Measurements from ENCODE around the gene CTXN1. TPM values are rescaled to one million over a fixed set of nuclear protein-coding genes. Genes with fewer than 3 reads are reported as not detected.

CTXN1 gene
- total and polyA plus RNA-seq, 2 donors (not counting 1 experiment from before 2014, with no cell fraction given) = not detected

- 26% methylated on average over 6 of the region's 6 CpGs for WGBS (ENCODE audit: insufficient coverage)
- H3K36me3 ChIP-seq (replicated peaks in 1 of 2; ENCODE audit: control extremely low read depth in 1 of 2, control insufficient read depth in 1 of 2, extremely low read depth in 1 of 2, insufficient read depth in 2 of 2, low read length in 1 of 2) = peaks cover 0 to 22% of the 10 kb centered on the region in 2 experiments
- no peak for ATAC-seq (ENCODE audit: low read depth)
Observed at GRCh38 chr19:7959211-7959610, 33.3 kb upstream of the CTXN1 start.

GRCh38 chr19:7955696-7956095 lies 29.8 kb upstream of the CTXN1 start:
- H3K27me3 Mint-ChIP-seq = no peaks in the 10 kb centered on the region
- Histone ChIP-seq H2AFZ (ENCODE audit: insufficient read depth, low read depth, low read length, poor library complexity, severe bottlenecking) (no peak overlapping the region), H3K4me2 (replicated peaks; ENCODE audit: low read depth, low read length, poor library complexity, severe bottlenecking) (no peak overlapping the region), H3K36me3 (replicated peaks in 1 of 2; ENCODE audit: control extremely low read depth in 1 of 2, control insufficient read depth in 1 of 2, extremely low read depth in 1 of 2, insufficient read depth in 2 of 2, low read length in 1 of 2) (peaks cover 0 to 4% of the 10 kb centered on the region in 2 experiments), H3K9me3 (ENCODE audit: control extremely low read depth in 1 of 3, control insufficient read depth in 2 of 3, insufficient read depth in 1 of 3, low read length in 2 of 3) (no peaks in the 10 kb centered on the region), H3K4me1 (ENCODE audit: control insufficient read depth in 2 of 2, insufficient read depth in 2 of 2, low read length in 2 of 2) (no peaks in the 10 kb centered on the region), H3K4me3 (ENCODE audit: control extremely low read depth in 1 of 5, extremely low read depth in 1 of 5, insufficient read depth in 1 of 5, low read depth in 2 of 5, low read length in 4 of 5) (no peak overlapping the region), H3K79me2 (ENCODE audit: control insufficient read depth, insufficient read depth, low read length) (no peaks in the 10 kb centered on the region), H3K27ac (ENCODE audit: low read length in 2 of 2) (no peak overlapping the region), H3K27me3 (replicated peaks in 1 of 4; ENCODE audit: control extremely low read depth in 1 of 4, control insufficient read depth in 3 of 4, insufficient read depth in 4 of 4, low read length in 3 of 4) (no peaks in the 10 kb centered on the region), H4K20me1 (ENCODE audit: control insufficient read depth, insufficient read depth, low read length, poor library complexity, severe bottlenecking) (no peaks in the 10 kb centered on the region), H3K9ac (ENCODE audit: low read length) (no peak overlapping the region)
- no peak overlapping the region for H3K27ac Mint-ChIP-seq
- TF ChIP-seq, protein P1, sequence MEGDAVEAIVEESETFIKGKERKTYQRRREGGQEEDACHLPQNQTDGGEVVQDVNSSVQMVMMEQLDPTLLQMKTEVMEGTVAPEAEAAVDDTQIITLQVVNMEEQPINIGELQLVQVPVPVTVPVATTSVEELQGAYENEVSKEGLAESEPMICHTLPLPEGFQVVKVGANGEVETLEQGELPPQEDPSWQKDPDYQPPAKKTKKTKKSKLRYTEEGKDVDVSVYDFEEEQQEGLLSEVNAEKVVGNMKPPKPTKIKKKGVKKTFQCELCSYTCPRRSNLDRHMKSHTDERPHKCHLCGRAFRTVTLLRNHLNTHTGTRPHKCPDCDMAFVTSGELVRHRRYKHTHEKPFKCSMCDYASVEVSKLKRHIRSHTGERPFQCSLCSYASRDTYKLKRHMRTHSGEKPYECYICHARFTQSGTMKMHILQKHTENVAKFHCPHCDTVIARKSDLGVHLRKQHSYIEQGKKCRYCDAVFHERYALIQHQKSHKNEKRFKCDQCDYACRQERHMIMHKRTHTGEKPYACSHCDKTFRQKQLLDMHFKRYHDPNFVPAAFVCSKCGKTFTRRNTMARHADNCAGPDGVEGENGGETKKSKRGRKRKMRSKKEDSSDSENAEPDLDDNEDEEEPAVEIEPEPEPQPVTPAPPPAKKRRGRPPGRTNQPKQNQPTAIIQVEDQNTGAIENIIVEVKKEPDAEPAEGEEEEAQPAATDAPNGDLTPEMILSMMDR (IDR thresholded peaks at IDR 0.05) = no peak
- no peak for TF ChIP-seq EZH2 (IDR thresholded peaks at IDR 0.05; ENCODE audit: borderline replicate concordance, insufficient read depth, low read depth, low read length, poor library complexity, severe bottlenecking)
- DNase-seq = no peak
- H3K9me3 Mint-ChIP-seq (ENCODE audit: insufficient read depth) = no peaks in the 10 kb centered on the region
- ChIA-PET CTCF (no interaction called here), POLR2A (interaction anchor here (0.7 kb wide), 1 partner anchor 20 kb away, joined by 9 read pairs; no protein-coding TSS in a partner anchor)
- intact Hi-C loops (cut with micrococcal nuclease) = no loop called here
- H3K4me1 Mint-ChIP-seq = no peaks in the 10 kb centered on the region
- ATAC-seq (ENCODE audit: low read depth) = no peak
- 73% methylated on average over 11 of the region's 11 CpGs for WGBS (ENCODE audit: insufficient coverage)
- H3K4me3 Mint-ChIP-seq = no peak overlapping the region

More at GRCh38 chr19:7959211-7959610, 33.3 kb upstream of the CTXN1 start:
- H3K4me1 Mint-ChIP-seq = no peaks in the 10 kb centered on the region
- no peak overlapping the region for H3K4me3 ChIP-seq (ENCODE audit: control extremely low read depth in 1 of 5, extremely low read depth in 1 of 5, insufficient read depth in 1 of 5, low read depth in 2 of 5, low read length in 4 of 5)
- TF ChIP-seq EZH2 (IDR thresholded peaks at IDR 0.05; ENCODE audit: borderline replicate concordance, insufficient read depth, low read depth, low read length, poor library complexity, severe bottlenecking) = no peak
- TF ChIP-seq, protein P1 (IDR thresholded peaks at IDR 0.05) = no peak
- H3K4me3 Mint-ChIP-seq = no peak overlapping the region
- DNase-seq = no peak
- no peak overlapping the region for H3K27ac Mint-ChIP-seq
- H3K27me3 Mint-ChIP-seq = no peaks in the 10 kb centered on the region
- no peaks in the 10 kb centered on the region for H3K27me3 ChIP-seq (replicated peaks in 1 of 4; ENCODE audit: control extremely low read depth in 1 of 4, control insufficient read depth in 3 of 4, insufficient read depth in 4 of 4, low read length in 3 of 4)
- H3K9me3 ChIP-seq (ENCODE audit: control extremely low read depth in 1 of 3, control insufficient read depth in 2 of 3, insufficient read depth in 1 of 3, low read length in 2 of 3) = no peaks in the 10 kb centered on the region
- no peaks in the 10 kb centered on the region for H3K79me2 ChIP-seq (ENCODE audit: control insufficient read depth, insufficient read depth, low read length)
- intact Hi-C loops (cut with micrococcal nuclease) = no loop called here
- CTCF ChIA-PET = interaction anchor here (0.6 to 2.3 kb wide), 2 partner anchors 15 to 419 kb away, joined by 3 to 8 read pairs; partner anchors contain the start of gene TIMM44
- H3K9ac ChIP-seq (ENCODE audit: low read length) = no peak overlapping the region
- H2AFZ ChIP-seq (ENCODE audit: insufficient read depth, low read depth, low read length, poor library complexity, severe bottlenecking) = no peak overlapping the region
- no peak overlapping the region for H3K27ac ChIP-seq (ENCODE audit: low read length in 2 of 2)
- H3K4me1 ChIP-seq (ENCODE audit: control insufficient read depth in 2 of 2, insufficient read depth in 2 of 2, low read length in 2 of 2) = no peaks in the 10 kb centered on the region
- H3K4me2 ChIP-seq (replicated peaks; ENCODE audit: low read depth, low read length, poor library complexity, severe bottlenecking) = no peak overlapping the region
- H3K9me3 Mint-ChIP-seq (ENCODE audit: insufficient read depth) = no peaks in the 10 kb centered on the region
- no peaks in the 10 kb centered on the region for H4K20me1 ChIP-seq (ENCODE audit: control insufficient read depth, insufficient read depth, low read length, poor library complexity, severe bottlenecking)
- POLR2A ChIA-PET = no interaction called here
